Colonic mucosa (tissue), 4 donors: ENCODE results near the gene TRABD2B. TPM values are rescaled to one million over a fixed set of nuclear protein-coding genes. Genes with fewer than 3 reads are reported as not detected.

Experiments
- DNase-seq: peaks from one replicate; pipeline ENCODE4 v3.0.0-alpha.2; 2020
- H3K27ac ChIP-seq: fragments of 200-600 bp; one replicate; pipeline ENCODE4 v1.8.0; 2021
- H3K27me3 ChIP-seq: fragments of 200-600 bp; one replicate; pipeline ENCODE4 v1.8.0; 2021
- H3K36me3 ChIP-seq: fragments of 200-600 bp; one replicate; pipeline ENCODE4 v1.8.0; 2021
- H3K4me1 ChIP-seq: fragments of 200-600 bp; one replicate; pipeline ENCODE4 v1.8.0; 2021; ENCODE audit warnings: mild to moderate bottlenecking
- H3K4me3 ChIP-seq: fragments of 200-600 bp; one replicate; pipeline ENCODE4 v1.8.0; 2021
- H3K9ac ChIP-seq, 2 donors: one replicate each; pipeline ENCODE4 v1.7.0; 2013; ENCODE audit warnings: control low read depth in 2 of 2, low read depth in 2 of 2, low read length in 2 of 2
- H3K9me3 ChIP-seq: fragments of 200-600 bp; one replicate; pipeline ENCODE4 v1.8.0; 2021
- intact Hi-C: fragments of 100-400 bp; cut with DNase I; formaldehyde crosslinking; loops from one replicate; pipeline ENCODE4 v1.14.1; 2022
- total RNA-seq, 2 donors: library from RNA; stranded (reverse); fragmentation: NEBNext Ultra II Directional in 1 of 2; extraction: Animal tissue kit (Norgen Biotek cat#: 25700) in 1 of 2; gene quantifications; one replicate each; pipeline ENCODE4 v1.2.1, GENCODE V29; 2021
- TF ChIP-seq, protein P1 (sequence below): fragments of 200-600 bp; IDR thresholded peaks from one replicate; pipeline ENCODE4 v1.8.0; 2022; ENCODE audit warnings: antibody characterized with exemption, mild to moderate bottlenecking
- donor health status: healthy.
- donor health status: DM: no; HTN: no; CAD: no.
- donor health status: DM: no; HTN: no; CAD: no.

TRABD2B gene
- total RNA-seq, 2 donors from 2014 or later = 0.42 to 0.77 TPM

DNA sequence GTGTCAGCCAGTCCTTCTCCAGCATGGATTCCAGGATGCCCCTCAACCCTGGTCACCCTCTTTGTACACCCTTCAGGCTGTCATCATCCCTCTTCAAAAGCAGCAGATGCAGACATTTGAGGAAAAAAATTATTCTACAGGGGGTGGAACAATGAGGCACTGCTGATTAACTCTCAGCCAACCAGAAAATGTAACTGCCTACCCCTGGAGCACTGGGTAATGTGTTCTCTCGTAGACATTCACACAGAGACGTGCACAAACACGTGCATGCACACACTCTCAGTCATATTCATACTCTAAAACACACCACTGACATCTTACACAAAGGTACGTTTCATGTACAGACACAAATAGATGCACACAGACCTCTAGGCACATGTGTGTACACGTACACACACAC, 175.4 kb downstream of the TRABD2B start:
- H3K27ac ChIP-seq = no peak overlapping the region
- no peak overlapping the region for H3K4me3 ChIP-seq
- no peaks in the 10 kb centered on the region for H3K9me3 ChIP-seq
- no peaks in the 10 kb centered on the region for H3K27me3 ChIP-seq
- no peak overlapping the region for H3K9ac ChIP-seq
- no peak for DNase-seq
- TF ChIP-seq, protein P1, sequence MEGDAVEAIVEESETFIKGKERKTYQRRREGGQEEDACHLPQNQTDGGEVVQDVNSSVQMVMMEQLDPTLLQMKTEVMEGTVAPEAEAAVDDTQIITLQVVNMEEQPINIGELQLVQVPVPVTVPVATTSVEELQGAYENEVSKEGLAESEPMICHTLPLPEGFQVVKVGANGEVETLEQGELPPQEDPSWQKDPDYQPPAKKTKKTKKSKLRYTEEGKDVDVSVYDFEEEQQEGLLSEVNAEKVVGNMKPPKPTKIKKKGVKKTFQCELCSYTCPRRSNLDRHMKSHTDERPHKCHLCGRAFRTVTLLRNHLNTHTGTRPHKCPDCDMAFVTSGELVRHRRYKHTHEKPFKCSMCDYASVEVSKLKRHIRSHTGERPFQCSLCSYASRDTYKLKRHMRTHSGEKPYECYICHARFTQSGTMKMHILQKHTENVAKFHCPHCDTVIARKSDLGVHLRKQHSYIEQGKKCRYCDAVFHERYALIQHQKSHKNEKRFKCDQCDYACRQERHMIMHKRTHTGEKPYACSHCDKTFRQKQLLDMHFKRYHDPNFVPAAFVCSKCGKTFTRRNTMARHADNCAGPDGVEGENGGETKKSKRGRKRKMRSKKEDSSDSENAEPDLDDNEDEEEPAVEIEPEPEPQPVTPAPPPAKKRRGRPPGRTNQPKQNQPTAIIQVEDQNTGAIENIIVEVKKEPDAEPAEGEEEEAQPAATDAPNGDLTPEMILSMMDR = no peak
- H3K4me1 ChIP-seq = no peaks in the 10 kb centered on the region
- intact Hi-C loops = no loop called here
- H3K36me3 ChIP-seq = no peaks in the 10 kb centered on the region

- Histone ChIP-seq H3K4me1 (no peaks in the 10 kb centered on the region), H3K36me3 (no peaks in the 10 kb centered on the region), H3K4me3 (no peak overlapping the region), H3K9ac (no peak overlapping the region), H3K27me3 (no peaks in the 10 kb centered on the region), H3K9me3 (no peaks in the 10 kb centered on the region), H3K27ac (no peak overlapping the region)
- no peak for DNase-seq
- intact Hi-C loops = no loop called here
- TF ChIP-seq, protein P1 = no peak
These were observed 177.7 kb downstream of the TRABD2B start for GRCh38 chr1:47819574-47819888.

GRCh38 chr1:47818682-47819573, 178.3 kb downstream of the TRABD2B start:
- no peak overlapping the region for H3K27ac ChIP-seq
- intact Hi-C loops = no loop called here
- no peaks in the 10 kb centered on the region for H3K27me3 ChIP-seq
- H3K9ac ChIP-seq = no peak overlapping the region
- H3K9me3 ChIP-seq = no peaks in the 10 kb centered on the region
- H3K4me3 ChIP-seq = no peak overlapping the region
- TF ChIP-seq, protein P1 = no peak
- no peaks in the 10 kb centered on the region for H3K4me1 ChIP-seq
- DNase-seq = no peak
- no peaks in the 10 kb centered on the region for H3K36me3 ChIP-seq

DNA sequence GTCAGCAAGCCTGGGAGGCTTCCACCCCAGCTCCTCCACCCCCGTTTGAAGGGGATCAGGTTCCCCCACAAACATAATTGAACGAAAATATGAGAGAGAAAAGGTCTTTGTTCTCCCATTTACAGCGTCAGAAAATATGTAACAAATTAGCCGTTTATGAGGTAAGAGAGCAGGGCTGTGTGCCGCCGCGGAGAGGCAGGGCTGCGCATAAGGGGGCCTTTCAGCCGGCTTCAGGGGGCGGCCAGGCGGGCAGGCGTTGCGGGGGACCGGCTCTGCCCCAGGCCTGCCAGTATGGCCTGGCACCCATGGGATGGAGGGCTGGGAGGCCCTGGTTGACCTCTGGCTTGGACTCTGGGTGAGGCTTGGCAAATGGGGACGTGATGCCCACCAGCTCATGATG, 179.3 kb downstream of the TRABD2B start:
- no peaks in the 10 kb centered on the region for H3K4me1 ChIP-seq
- no peak overlapping the region for H3K4me3 ChIP-seq
- H3K36me3 ChIP-seq = no peaks in the 10 kb centered on the region
- no peaks in the 10 kb centered on the region for H3K27me3 ChIP-seq
- H3K27ac ChIP-seq = no peak overlapping the region
- no peak overlapping the region for H3K9ac ChIP-seq
- TF ChIP-seq, protein P1 = no peak
- DNase-seq = no peak
- H3K9me3 ChIP-seq = no peaks in the 10 kb centered on the region
- intact Hi-C loops = no loop called here

DNA sequence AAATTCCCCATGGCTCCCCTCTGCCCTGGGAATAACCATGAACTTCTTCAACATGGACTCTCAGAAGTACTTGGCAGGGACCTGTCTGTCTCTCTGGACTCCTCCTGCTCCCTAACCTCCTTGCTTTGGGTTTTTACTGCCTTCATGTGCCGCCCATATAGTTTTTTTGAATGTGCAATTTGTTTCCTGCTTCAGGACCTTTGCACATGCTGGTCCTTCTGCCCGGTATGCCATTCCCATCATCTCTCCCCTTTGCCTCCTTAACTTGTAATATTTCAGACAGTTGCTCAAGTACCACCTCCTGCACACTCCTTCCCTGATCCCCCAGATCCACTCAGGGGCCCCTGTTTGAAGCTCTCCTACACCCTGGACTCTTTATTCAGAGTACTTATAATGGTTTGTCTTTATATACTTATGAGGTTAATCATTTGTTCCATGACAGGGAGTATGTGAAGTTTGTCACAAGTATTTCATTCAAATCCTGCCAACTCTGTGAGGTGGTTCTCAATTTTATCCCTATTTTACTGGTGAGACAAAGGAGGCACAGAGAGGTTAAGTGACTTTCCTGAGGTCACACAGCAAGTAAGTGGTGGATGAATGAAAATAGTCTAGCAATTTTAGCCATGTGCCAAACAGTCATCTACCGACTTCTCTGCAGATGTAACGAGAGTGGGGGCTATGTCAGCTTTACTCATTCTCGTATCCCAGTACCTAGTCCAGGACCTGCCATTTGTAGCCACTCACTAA, 180.7 kb downstream of the TRABD2B start:
- Histone ChIP-seq H3K27me3 (no peaks in the 10 kb centered on the region), H3K4me1 (no peaks in the 10 kb centered on the region), H3K9ac (no peak overlapping the region), H3K36me3 (no peaks in the 10 kb centered on the region), H3K27ac (no peak overlapping the region), H3K9me3 (no peaks in the 10 kb centered on the region), H3K4me3 (no peak overlapping the region)
- DNase-seq = no peak
- intact Hi-C loops = no loop called here
- TF ChIP-seq, protein P1 = no peak
